GM19395 (cell line): ENCODE results near the gene FAM32A.

ENCODE experiments used
- ATAC-seq: cut with Tn5 transposase; IDR thresholded peaks from one replicate; pipeline ENCODE4 v1.9.1; 2021; ENCODE audit warnings: mild to moderate bottlenecking, moderate library complexity; ENCODE audit not compliant: unreplicated experiment

FAM32A gene

DNA sequence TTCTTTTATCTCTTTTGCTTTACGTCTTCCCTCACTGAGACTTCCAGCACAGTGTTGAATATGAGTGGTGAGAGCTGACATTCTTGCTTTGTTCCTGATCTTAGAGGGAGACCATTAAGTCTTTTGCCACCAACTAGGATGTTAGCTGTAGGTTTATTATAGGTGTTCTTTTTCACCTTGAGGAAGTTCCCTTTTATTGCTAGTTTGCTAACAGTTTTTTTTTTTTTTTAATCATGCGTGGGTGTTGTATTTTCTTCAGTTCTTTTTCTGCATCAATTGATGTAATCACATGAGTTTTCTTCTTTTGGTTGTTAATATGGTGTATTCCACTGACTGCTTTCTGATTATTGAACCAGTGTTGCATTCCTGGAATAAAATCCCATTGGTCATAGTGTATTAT is 33.6 kb downstream of the FAM32A start:
- ATAC-seq = no peak

DNA sequence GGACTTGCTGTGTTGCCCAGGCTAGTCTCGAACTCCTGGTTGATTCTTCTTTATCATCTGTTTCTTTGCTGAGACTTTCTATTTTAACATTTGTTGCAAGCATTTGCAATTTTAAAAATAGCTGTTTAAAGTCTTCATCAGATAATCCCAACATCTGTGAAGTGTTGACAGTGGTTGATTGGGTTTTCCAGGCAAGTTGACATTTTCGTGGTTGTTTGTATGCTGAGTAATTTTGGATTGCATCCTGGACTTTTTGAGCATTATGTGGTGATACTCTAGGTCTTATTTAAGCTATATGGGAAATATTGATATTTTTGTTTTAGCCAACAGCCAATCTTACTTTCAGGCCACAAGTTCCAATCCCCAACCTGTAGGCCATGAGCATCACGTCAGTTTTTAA is 37.6 kb downstream of the FAM32A start:
- ATAC-seq = no peak

DNA sequence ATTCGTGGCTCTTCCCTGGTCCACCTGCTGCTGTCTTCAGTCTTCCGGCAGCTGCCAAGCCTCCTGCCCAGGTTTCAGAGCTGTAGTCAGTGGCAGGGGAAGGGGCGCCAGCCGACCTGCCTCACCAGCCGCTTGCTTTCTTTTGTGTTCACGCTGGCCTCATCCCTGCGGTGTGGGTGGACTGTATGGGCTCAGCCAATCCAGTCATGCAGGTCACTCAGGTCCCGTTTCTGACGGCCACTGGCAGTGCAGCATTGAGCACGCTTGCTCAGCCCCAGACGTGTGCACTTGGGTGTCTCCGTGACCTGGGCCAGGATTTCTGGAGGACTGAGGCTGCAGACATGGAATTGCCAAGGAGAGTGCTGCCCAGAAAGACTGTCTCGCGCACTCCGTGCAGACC is 38.5 kb downstream of the FAM32A start:
- ATAC-seq = no peak

DNA sequence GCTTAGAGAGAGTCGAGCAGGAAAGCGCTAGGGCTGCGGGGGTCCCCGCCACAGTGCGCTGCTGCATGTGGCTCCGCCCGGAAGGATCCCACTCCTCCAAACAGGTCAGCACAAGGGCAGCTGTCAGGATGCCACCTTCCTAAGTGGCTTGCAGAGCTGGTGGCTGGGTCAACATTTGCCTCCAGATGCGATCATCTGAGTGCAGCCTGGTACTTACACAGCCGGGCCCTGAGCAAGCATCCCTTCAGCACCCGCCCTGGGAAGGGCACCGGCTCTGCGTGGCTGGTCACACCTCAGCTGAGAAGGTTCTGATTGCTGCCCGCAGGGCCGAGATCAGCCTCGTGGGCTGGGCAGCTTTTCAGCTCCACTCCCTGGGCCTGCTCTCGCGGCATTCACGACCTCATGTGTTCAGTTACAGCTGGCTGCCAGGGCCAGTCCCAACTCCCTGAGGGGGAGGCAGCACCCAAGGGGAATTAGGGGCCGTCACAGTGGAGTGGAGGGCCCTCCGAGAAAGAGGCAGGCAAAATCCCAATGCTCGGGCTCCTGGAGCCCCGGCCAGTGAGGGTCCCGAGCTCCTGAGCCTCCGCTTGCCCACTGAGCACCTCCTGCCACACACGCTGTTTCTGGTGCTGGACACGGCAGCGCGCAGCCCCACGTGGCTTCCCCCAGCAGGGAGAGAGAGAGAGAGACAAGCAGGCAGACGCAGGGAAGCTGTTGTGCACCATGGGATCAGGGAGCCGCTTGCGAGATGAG is 39.3 kb downstream of the FAM32A start:
- no peak for ATAC-seq

DNA sequence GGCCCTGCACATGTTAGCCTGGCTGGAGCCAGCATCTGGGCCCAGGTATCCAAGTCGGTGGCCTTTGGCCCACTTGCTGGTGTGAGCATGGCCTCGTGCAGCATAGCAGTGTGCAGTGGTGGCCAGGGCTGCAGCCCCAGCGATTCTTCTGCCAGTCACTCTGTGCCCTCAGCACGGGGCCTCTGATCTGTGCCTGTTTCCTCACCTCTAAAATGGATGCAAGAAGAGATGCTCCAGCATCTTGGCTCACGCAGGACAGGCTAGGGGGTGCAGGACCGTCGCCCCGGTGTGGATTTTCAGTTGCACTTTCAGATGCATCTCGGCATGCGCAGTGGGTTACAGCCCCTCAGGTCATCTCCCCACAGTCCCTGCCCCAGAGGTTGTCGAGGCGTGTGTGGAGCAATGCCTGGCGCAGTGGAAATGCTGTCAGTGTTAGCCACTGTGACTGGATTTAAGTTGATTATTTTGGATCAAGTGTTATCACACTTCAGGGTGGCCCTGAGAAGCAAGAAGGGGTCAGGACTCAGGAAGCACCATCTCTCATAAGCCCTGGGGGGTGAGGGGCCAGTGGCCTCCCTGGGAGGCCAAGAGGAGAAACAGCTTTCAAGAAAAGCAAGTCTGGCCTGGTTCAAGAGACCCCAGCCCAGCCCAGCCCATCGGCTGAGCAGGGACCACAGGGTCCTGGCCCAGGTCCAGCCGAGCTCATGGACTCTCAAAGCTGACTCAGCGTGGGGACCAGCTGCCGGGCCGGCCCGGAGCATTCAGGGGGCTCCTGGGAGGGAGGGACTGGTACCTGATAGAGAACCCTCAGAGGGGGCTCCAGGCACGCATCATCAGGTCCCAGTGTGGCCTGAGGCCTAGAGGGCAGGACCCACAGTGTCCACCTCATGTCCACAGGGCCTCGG is 40.3 kb downstream of the FAM32A start:
- ATAC-seq = no peak

DNA sequence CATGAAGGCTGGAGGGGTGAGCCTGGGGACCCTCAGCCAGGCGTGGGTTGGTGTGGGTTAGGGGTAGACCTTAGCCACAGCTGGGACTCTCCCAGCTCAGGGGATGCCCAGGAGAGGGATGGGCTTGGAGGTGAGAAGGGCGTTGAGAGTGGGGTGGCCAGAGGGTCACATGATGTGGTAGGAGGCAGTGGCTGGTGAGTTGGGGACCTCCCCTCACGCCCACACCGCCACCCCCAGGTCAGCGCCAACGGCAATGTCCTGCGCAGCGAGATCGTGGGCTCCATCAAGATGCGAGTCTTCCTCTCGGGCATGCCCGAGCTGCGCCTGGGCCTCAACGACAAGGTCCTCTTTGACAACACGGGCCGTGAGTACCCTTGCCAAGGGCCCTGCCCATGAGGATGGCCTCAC is 41.0 kb downstream of the FAM32A start:
- ATAC-seq = no peak

DNA sequence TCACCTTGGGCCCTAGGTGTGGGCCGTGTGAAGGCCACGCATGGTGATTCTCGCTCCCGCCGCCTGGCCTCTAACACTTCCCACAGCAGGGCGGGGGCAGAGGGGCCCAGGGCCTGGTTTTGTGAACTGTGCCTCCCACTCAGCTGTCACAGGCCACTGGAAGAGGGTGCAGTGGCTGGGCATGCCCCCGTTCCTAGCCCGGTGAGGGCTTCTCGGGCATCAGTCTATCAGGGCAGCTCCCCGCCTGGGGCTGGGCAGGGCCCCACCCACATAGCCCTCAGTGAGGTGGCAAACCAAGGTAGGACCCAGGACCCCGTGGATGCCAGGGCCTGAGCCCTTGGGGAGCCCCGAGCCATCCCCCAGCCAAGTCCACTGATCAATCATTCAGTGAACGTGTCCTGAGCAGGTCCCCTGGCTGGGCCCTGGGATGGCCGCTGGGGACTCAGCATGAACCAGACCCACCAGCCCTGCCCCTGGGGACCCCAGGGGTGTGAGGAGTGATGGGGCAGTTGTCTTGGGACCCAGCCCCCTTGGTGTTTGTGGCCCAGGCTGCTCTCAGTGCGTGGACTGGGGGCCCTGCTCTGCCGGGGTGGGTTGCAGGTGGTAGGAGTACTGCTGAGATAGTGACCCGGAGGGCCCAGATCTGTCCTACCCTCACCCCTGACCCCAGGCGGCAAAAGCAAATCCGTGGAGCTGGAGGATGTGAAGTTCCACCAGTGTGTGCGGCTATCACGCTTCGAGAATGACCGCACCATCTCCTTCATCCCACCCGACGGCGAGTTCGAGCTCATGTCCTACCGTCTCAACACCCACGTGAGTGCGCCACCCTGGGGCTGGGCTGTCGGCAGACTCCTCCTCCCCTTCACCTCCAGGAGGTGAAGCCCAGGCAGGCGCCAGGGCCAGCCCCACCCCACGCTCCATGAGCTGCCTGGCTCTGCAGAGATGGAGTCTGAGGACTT is 41.9 kb downstream of the FAM32A start:
- ATAC-seq = no peak

DNA sequence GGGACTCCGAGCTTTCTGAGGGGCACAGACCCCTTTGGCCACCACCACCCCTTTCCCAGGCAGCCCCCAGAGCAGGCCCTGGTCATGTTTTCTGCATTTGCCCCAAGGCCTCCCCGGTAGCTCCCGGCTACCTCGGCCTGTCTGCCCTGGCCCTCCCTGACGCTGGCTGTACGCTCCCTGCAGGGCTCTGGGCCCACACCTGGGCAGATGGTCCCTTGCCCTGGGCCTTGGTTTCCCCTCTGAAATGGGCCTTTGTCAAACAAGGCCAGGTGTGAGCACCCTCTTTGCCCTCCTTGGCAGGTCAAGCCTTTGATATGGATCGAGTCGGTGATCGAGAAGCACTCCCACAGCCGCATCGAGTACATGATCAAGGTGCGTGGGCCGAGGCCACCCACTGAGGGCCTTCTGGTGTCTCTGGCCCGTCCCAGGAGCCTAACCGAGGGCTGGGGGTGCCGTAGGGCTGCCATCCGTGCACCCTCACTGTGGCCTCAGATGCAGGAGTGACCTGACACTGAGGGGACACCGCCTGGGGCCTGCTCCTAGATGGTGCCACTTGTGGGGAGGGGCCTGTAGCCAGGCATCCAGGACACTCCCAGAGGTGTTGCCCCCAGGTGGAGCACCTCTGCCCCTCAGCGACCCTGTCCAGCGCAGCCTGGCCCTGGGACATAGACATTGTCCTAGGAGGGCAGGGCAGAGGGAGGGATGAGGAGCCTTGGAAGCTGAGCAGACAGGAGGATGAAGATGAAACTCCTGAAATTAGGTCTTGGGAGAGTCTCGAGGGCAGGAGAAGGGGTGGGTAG is 42.8 kb downstream of the FAM32A start:
- no peak for ATAC-seq

DNA sequence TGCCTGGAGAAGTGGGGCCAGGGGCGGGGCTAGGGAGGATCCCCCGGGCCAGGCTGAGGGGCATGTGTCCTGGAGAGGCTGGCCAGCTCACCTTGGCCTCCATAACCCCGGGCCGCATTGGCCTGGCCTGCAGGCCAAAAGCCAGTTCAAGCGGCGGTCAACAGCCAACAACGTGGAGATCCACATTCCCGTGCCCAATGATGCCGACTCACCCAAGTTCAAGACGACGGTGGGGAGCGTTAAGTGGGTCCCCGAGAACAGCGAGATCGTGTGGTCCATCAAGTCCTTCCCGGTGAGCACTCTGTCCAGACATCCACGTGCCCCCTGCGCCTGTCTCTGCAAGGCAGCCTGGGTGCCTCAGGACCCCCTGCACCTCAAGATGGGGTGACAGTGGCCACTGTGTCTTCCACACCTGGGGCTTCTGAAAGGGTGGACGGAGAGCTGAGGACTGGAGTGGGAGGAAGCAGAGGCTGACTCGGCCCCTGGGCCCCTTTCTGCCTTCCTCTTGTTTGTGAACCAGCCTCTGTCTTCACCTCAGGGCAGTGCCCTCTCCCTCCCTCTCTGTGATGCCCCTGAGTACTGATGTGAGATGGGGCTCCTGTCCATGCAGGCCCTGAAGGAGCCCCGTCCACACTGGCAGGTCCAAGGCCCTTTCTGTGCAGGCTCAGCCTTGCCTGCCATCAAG is 43.6 kb downstream of the FAM32A start:
- no peak for ATAC-seq

DNA sequence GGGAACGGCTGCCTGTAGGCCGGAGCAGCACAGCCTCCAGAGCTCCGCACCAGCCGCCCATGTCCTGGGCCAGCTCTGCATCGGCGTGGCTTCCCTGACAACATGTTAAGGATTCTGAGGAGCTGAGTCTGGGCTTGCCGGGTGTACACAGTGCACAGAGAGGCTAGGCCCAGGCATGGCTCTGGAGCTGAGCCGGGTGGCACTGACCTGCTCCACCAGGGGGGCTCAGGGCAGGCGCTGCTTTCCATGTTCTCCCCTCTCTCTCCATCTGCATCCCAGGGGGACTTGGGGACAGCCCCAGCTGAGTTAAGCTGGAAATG is 44.1 kb downstream of the FAM32A start:
- no peak for ATAC-seq

DNA sequence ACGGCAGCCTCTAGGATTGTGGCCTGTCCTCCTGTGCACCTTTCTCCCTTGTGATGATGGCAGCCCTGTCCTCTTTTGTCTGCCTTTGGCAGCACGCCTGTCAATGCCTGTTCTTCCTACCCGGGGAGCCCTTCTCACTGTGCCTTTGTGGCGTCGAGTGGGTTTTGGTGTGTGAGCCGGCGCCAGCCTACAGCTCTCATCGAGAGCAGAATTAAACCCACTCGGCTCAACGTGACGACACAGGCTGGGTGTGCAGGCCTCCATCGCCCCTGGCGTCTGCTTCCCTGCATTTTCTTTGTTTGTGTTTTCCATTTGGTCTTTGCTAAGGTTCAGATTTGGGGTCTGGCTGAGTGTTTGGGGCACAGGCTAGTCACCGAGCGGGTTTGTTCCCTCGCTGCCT is 46.9 kb downstream of the FAM32A start:
- no peak for ATAC-seq

DNA sequence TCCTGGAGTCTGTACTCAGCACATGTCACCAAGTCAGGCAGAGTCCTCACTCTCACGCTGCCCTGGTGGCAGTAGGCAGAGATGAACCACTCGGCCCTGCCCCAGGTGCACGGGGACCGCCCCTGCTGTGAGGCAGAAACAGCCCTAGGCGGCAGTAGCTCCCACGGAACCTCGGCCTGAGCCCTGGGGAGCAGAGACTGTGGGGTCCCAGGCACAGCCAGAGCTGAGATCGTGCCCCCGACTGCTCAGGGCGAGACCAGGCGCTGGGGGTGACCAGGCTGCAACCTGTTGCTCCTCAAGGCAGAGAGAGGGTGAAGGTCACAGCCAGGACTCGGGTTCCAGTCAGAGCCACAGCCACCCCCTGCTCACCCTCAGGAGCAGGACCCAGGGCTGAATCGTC is 47.4 kb downstream of the FAM32A start:
- no peak for ATAC-seq

DNA sequence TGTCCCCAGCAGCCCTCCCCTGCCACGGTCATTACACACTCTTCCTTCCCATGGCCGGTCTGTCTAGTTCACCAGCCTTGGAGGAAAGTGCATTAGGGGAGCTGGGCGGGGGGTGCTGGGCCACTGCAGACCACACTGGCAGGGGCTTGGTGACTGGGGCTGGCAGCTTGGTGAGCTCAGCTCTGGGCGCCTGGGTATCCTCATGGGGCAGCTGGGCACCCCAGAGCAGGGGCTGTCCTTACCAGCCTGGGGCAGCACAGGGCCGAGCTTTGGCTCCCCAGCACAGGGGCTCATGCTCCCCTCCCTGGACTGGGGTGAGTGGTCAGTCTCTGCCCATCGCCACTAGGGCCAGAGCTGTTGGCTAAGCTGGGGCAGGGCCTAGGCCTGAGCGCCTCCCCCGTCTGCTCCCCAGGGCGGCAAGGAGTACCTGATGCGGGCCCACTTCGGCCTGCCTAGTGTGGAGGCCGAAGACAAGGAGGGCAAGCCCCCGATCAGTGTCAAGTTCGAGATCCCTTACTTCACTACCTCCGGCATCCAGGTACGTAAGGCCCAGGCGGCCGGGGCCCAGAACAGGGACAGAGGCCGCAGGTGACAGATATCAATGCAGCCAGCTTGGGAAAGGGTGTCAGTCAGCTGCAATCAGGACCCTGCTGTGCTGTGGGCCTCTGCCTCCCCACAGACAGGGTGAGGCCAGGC is 48.0 kb downstream of the FAM32A start:
- no peak for ATAC-seq

DNA sequence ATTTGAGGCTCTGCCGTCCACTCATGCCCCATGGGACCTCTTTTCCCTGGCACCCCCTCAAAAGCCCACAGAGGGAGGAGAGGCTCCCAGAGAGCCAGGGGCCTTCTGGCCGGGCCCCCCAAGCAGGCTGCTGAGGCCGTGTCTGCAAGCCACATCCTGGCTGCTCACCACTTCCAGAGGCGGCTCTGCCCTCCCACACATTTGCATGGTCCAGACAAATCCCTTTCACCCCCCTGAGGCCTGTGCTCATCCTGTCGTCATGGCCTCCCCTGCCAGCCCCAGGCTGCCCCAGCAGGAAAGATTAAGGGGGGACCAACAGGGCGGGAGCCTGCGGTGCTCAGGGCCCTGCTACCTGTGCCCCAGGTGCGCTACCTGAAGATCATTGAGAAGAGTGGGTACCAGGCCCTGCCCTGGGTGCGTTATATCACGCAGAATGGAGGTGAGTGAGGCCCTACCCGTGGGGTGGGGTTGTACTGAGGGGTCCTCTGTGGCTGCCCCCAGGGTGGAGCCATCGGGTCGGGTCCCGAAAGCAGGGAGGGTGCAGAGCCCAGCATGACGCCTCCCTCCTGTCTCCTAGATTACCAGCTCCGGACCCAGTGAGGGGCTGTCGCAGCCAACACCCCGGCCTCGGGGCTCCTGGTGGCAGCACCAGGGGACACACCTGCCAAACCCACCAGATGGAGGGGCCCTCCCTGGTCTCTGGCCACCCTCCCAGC is 48.8 kb downstream of the FAM32A start:
- ATAC-seq = no peak

DNA sequence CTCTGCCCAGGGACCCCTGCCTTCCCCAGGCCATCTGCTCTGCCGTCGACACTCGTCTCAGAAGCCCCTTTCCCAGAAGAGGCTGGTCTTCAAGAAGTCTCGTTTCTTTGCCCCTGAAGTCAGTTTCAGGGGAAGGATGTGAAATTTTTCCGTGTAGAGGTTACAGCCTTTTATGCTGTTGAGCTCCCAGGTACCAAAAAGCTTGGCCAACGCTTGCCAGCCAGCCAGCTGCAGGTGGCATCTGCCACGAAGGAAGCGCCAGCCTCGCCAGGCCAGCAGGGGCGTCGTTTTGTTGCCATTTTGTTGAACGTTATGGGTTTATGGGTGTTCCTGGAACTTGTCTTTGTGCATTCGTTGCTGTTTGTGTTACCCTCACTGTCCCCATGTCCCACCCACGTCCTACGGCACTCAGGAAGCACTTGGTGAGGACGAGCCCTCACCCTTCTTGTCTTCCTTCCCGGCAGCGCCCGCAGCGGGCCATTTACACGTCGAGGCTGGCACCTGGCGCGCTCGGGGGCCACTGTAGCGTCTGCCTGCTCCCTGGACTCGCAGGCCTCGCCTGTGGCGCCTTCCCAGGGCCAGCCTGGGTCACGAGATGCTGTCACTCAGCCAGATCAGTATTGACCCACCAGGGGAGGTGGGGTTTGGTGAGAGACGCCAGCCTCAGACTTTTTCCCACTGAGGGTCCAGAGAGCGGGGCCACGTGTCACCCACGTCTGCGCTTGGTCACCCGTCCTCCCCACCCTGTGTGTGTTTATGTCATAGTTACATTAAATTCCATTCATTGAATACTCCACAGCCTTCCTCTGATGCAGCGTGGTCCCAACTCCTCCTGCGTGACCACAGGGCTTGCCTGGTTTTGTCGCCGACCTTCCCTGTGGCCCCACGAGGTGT is 49.6 kb downstream of the FAM32A start:
- ATAC-seq = no peak

DNA sequence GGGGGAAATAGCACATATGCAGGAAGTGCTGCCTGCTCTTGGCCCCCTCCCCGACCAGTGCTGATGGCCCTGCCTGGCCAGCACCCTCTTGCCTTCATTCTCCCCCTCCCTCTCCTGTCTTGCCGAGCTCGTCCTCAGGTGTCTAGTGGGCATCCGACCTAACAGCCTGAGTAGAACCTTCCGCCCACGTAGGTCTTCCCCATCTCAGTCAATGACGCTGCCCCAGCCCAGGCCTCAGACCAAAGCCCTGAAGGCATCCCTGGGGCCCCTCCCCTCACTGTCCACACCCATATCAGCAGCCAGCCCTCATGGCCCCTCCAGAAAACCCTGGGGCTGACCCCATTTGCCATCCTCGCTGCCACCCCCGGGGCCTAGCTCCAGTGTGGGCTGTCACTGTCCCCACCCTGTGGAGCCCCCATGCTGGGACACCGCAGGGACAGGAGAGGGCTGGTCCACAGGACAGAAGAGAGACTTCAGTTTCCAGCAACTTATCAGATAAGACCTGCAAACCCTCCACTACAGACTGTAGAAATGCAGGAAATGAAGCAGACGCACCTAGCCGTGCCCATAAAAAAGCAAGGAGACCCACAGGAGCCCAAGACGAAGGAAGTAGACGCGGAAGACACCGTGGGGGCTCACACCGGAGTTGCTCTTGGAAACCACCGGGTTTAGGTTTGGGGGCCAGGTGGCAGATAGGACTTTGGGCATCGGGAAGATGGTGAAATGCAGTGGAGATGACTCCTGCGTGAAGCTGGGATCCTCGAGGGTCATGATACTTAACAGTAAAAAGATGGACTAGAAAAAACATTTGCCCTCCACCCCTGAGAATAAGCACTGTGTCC is 50.8 kb downstream of the FAM32A start:
- no peak for ATAC-seq
